Upper lobe of left lung (tissue), 4 donors: Measurements from ENCODE around the gene C14orf93.

ENCODE experiments used
- CTCF ChIP-seq, 6 experiments: fragments of 450-650 bp in 4 of 6; fragments of 200-600 bp in 2 of 6; sonication (generic) in 2 of 6; IDR thresholded peaks; one replicate each; pipeline ENCODE4 v1.5.1; 2016 to 2019; ENCODE audit warnings: antibody characterized with exemption in 6 of 6
- POLR2A ChIP-seq, 4 donors: fragments of 450-650 bp; IDR thresholded peaks; one replicate each; pipeline ENCODE4 v1.5.1; 2016 to 2017; ENCODE audit warnings: antibody characterized with exemption in 4 of 4, mild to moderate bottlenecking in 2 of 4

DNA sequence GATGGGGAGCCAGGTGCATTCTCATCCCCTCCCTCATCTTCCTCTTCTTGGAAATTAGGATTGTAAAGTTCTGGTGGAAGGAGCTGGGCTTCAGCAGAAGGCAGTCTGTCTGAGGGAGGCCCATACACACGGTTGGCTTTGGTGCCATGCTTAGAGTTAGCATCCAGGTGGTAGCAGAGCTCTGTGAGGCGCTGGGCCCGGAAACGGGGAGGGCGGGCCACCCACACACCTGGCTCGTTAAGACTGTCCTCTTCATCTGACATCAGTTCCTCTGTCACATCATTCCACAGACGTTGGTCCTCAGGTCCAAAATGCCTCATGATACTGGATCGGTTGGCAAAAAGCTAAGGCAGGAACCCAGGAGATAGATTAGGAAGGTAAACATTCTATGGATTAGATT lies 22.7 kb downstream of the C14orf93 start:
- TF ChIP-seq POLR2A (IDR thresholded peaks at IDR 0.05) (no peak), CTCF (IDR thresholded peaks at IDR 0.05) (no peak)
